ENCODE results near the gene TEAD3.

TEAD3 gene

GRCh38 chr6:35474131-35474941, 22.5 kb downstream of the TEAD3 start:
- no peak for DNase-seq

DNA sequence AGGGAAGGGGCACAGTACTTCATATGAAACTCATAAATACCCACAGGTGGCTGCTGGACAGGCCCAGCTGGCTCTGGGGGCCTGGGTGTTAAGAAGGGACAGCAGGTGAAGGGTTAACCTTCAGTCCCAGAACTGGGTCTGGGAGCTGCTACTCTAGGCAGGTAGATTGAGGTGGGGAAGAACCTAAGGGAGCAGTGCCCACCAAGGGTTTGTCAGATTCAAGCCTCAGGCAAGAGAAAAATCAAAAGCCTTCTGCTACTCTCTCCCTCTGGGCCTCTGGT, 23.1 kb downstream of the TEAD3 start:
- DNase-seq: no peak

GRCh38 chr6:35473075-35473849, 23.6 kb downstream of the TEAD3 start:
- no peak for DNase-seq

GRCh38 chr6:35471836-35472345, 25.0 kb downstream of the TEAD3 start:
- no peak for DNase-seq

- DNase-seq: no peak
Observed at GRCh38 chr6:35470663-35471120, 26.2 kb downstream of the TEAD3 start.

DNA sequence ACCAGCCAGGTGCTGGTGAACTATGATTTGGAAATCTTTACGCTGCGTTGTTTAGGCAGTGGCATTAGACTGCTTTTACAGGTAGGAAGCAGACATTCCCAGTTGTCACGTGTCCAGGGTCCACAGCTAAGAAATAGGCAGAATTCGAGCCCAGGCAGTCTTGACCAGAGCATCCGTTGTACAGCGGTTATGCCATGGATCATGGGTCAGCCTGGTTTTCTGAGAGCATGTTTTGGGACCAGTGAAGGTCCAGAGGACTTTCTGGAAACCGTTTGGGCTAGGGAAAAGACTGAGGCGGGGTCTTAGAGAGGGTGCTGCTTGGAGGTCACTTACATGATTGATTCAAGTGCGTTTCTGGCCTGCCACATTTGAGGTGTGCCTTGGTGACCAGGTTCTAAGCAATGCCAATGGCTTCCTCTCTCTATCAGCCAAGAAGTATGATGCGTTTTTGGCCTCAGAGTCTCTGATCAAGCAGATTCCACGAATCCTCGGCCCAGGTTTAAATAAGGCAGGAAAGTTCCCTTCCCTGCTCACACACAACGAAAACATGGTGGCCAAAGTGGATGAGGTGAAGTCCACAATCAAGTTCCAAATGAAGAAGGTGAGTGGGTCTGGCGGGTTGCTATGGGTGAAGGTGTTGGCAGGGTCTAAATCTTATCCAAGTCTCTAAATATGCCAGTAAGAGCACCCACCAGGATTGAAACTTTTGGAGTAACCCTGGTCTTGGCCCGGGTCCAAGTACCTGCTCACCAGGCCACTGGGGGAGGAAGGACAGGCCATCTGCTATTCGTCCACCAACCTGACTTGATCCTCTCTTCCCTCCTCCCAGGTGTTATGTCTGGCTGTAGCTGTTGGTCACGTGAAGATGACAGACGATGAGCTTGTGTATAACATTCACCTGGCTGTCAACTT, 26.9 kb downstream of the TEAD3 start:
- DNase-seq: no peak

- no peak for DNase-seq
Observed at GRCh38 chr6:35468980-35469750, 27.7 kb downstream of the TEAD3 start.

DNA sequence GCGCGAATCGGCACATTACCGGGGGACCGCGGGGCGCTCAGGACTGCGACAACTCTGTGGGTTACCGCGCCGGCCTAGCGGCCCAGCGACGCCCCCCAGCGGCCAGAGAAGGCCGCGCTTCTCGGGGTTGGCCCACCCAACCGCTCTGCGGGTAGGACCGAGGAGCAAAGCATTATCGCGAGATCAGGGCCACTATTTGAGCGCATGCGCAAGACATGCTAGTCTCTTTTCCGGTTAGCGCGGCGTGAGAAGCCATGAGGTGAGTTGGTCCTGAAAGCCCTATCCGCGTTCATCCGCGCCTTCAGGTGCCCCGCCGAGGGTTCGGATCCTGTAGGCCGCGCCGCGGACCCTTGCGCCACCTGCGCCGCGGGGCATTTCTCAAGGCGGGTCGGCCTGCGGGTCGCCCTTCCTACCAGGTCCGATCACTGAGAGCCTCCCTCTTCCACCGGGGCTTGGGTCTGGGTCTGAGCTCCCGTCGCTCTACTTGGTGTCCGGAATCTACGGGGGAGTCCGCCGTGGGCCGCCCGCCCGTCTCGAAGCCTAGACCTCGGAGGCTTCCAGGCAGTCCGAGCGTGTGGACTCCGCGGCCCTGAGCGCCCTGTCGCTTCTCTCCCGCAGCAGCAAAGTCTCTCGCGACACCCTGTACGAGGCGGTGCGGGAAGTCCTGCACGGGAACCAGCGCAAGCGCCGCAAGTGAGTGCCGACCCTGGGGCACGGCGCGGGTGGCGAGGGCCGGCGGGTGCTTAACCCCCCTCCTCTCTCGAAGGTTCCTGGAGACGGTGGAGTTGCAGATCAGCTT, 28.5 kb downstream of the TEAD3 start, which contains the start of gene RPL10A:
Gene RPL10A, plus strand, starts transcription at position 221 of the 799 bp plus-strand sequence. Its CDS starts 34 bp downstream, at position 255.
- peak; percentile 95 for DNase-seq

- no peak for DNase-seq
Observed at GRCh38 chr6:35465646-35466045, 31.2 kb downstream of the TEAD3 start.

- no peak for DNase-seq
Observed at GRCh38 chr6:35463292-35463691, 33.6 kb downstream of the TEAD3 start.

DNA sequence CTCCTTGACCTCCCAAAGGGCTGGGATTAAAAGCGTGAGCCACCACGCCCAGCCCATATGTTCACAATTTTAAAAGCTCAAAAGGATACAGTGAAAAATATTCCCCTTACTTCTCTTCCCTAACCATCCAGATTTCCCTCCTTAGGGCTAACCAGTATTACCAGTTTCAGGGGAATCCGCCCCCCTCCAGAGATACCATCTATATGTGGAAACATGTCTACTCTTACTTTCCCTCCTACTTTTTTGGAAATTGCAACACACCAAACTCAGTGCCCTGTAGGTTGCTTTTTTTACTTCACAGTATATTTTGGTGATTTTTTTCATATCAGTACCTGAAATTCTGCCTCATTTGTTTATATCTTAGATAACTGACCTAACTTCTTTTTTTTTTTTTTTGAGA, 35.6 kb downstream of the TEAD3 start:
- DNase-seq: no peak

- DNase-seq: no peak
Observed at GRCh38 chr6:35457907-35458306, 39.0 kb downstream of the TEAD3 start.

DNA sequence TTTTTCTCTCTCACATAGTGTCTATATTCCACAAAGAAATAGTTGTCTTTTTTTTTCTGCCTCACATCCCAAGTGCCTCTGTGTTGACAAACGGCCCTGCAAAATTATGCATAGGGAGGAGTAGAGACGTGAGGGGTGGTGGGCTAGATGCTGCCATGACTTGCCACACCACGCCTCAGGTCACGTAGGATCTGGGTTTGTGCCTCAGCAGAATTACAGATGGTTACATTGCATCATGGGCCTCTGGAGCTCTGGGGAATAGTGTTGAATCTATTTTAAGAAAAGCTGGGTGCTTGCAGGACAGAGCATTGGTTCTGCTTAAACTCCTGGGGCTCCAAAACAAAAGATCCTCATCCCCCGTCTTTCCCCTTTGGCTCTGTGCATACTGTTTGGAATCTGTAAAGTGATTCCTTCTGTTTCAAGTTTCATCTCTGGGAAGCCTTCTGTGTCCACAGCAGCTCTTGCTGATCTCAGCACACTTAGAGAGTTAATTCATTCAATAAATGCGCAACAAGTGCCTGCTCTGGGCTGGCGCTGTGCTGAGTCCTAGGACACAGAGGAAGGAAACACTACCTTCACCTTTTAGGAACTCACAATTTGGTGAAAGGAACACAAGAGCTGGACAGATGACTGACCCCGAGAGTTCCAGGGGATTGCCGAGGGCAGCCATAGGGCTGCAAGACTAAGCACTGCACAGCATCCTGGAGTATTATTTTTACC, 42.3 kb downstream of the TEAD3 start:
- DNase-seq: no peak

- DNase-seq: no peak
Observed at GRCh38 chr6:35453236-35453635, 43.6 kb downstream of the TEAD3 start.

GRCh38 chr6:35452183-35453090, 44.4 kb downstream of the TEAD3 start, which contains the start of gene FANCE:
Gene FANCE (plus strand): TSS chr6:35452338. CDS start chr6:35452546, 208 bp downstream.
- peak; percentile 90 for DNase-seq

GRCh38 chr6:35451354-35452182, 45.3 kb downstream of the TEAD3 start:
- DNase-seq: no peak

DNA sequence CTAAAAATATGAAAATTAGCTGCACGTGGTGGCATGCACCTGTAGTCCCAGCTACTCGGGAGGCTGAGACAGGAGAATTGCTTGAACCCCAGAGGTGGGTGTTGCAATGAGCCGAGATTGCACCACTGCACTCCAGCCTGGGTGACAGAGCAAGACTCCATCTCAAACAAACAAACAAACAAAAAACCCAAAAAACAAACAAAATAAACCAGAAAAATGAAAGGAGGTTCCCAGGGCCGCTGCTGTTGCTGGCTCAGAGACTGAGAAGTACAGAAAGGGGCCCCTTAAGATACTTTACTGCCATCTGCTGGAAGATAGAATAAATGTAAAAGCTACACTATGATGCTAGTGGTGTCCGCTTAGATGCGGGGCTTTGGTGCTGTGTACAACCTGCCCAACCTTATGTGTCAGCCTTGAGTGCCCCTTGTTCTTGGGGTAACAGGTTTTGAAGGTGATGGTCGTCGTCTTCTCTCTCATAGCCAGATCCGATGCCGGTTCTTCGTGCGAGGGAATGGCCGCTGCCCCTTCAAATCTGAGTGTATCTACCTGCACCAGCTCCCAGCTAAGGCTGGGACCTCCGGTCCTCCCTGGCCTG, 47.5 kb downstream of the TEAD3 start:
- DNase-seq: peak; percentile 89

GRCh38 chr6:35448191-35448590, 48.7 kb downstream of the TEAD3 start:
- no peak for DNase-seq

All from NCI-H748 treated with DMSO at 0.1 percent for 48 hours (cell line).